Measurements from ENCODE around the gene SUGP1. TPM values are rescaled to one million over a fixed set of nuclear protein-coding genes. Genes with fewer than 3 reads are reported as not detected.

Gene SUGP1
- total RNA-seq, 1 donor from 2014 or later, result 87.1 TPM

GRCh38 chr19:19232261-19232721 is 88.0 kb downstream of the SUGP1 start:
- intact Hi-C loops (cut with micrococcal nuclease), result no loop called here

- intact Hi-C loops (cut with micrococcal nuclease), result no loop called here
These were observed 89.3 kb downstream of the SUGP1 start for GRCh38 chr19:19230999-19231398.

- intact Hi-C loops (cut with micrococcal nuclease), result no loop called here
These were observed 90.6 kb downstream of the SUGP1 start for GRCh38 chr19:19229701-19230100.

GRCh38 chr19:19227217-19227616 is 93.1 kb downstream of the SUGP1 start:
- intact Hi-C loops (cut with micrococcal nuclease), result no loop called here

DNA sequence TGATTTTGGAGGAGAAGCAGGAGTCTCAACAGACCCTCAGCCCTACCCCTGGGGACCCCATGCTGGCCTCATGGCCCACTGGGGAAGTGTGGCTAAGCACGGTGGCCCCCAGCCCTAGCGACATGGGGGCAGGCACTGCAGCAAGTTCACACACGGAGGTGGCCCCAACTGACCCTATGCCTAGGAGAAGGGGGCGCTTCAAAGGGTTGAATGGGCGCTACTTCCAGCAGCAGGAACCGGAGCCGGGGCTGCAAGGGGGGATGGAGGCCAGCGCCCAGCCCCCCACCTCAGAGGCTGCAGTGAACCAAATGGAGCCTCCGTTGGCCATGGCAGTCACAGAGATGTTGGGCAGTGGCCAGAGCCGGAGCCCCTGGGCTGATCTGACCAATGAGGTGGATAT is 93.6 kb downstream of the SUGP1 start:
- intact Hi-C loops (cut with micrococcal nuclease), result no loop called here

GRCh38 chr19:19226204-19226603 is 94.1 kb downstream of the SUGP1 start:
- intact Hi-C loops (cut with micrococcal nuclease), result no loop called here

Other genes with a start within 250 kb of the SUGP1 start
- gene TMEM161A, start 182.0 kb downstream of the SUGP1 start, total RNA-seq, result 26.9 and 30.1 TPM in 2 replicates
- gene MEF2B, start 150.2 kb downstream of the SUGP1 start, total RNA-seq, result 2.8 and 4.2 TPM in 2 replicates
- 33.5 and 38.4 TPM in 2 replicates for gene BORCS8, start 128.4 kb downstream of the SUGP1 start, total RNA-seq
- gene RFXANK, start 128.3 kb downstream of the SUGP1 start, total RNA-seq, result 113 and 123 TPM in 2 replicates
- gene NR2C2AP, start 117.1 kb downstream of the SUGP1 start, total RNA-seq, result 28.0 and 30.8 TPM in 2 replicates
- 0.05 TPM in 1 of 2 replicates, not detected in the other for gene NCAN, start 108.6 kb downstream of the SUGP1 start, total RNA-seq
- gene TM6SF2, start 47.2 kb downstream of the SUGP1 start, total RNA-seq, result not detected in 2 replicates
- gene MAU2, start 320 bp upstream of the SUGP1 start, total RNA-seq, result 100 TPM in 2 replicates
- 128 and 135 TPM in 2 replicates for gene GATAD2A, start 85.2 kb upstream of the SUGP1 start, total RNA-seq
- gene TSSK6, start 195.0 kb upstream of the SUGP1 start, total RNA-seq, result 3.1 and 3.6 TPM in 2 replicates
- 359 and 389 TPM in 2 replicates for gene NDUFA13, start 195.7 kb upstream of the SUGP1 start, total RNA-seq
- gene YJEFN3, start 208.4 kb upstream of the SUGP1 start, total RNA-seq, result 11.7 and 11.8 TPM in 2 replicates
- 0.17 and 0.20 TPM in 2 replicates for gene CILP2, start 217.8 kb upstream of the SUGP1 start, total RNA-seq